PC-9 (cell line): ENCODE measurements around the gene TMEM127. TPM values are rescaled to one million over a fixed set of nuclear protein-coding genes. Genes with fewer than 3 reads are reported as not detected.

Experiments used
- BruUV-seq: library from RNA; stranded (reverse); fragments of 400-500 nt; replicated peaks from 2 replicates; lab custom pipeline; 2021; lab: Mats Ljungman, UMichigan
- CTCF ChIA-PET: fragments of 300-600 bp; sonication (Branson Sonifier 250); formaldehyde crosslinking; loops from one replicate; lab custom pipeline; 2022; ENCODE audit warnings: antibody characterized with exemption; lab: Charles Lee
- POLR2A ChIA-PET: fragments of 300-600 bp; sonication (Branson Sonifier 250); formaldehyde crosslinking; loops from one replicate; lab custom pipeline; 2022; ENCODE audit warnings: antibody characterized with exemption; ENCODE audit not compliant: unreplicated experiment; lab: Charles Lee
- DNase-seq, 2 experiments: peaks; one replicate each; pipeline versions ENCODE4 v3.0.0 to v3.0.0-alpha.2; 2015 to 2022; ENCODE audit warnings: mixed read lengths in 1 of 2
- H2AFZ ChIP-seq: fragments of 200-600 bp; sonication (generic); 2 replicates; pipeline ENCODE4 v1.8.1; 2017; ENCODE audit warnings: antibody characterized with exemption
- H3F3A ChIP-seq: fragments of 200-600 bp; sonication (generic); 2 replicates; pipeline ENCODE4 v1.8.1; 2017; ENCODE audit warnings: antibody characterized with exemption, mild to moderate bottlenecking, low read depth; ENCODE audit not compliant: insufficient read depth
- H3K27ac ChIP-seq: fragments of 200-600 bp; sonication (generic); 2 replicates; pipeline ENCODE4 v1.6.1; 2016; ENCODE audit warnings: mixed run types
- H3K27me3 ChIP-seq: fragments of 200-600 bp; sonication (generic); 2 replicates; pipeline ENCODE4 v1.6.1; 2016; ENCODE audit warnings: low read depth, mixed run types; ENCODE audit not compliant: insufficient read depth
- H3K36me3 ChIP-seq: fragments of 200-600 bp; sonication (generic); 2 replicates; pipeline ENCODE4 v1.6.1; 2016; ENCODE audit warnings: low read depth, mixed run types
- H3K4me1 ChIP-seq: fragments of 200-600 bp; sonication (generic); replicated peaks from 2 replicates; pipeline ENCODE4 v1.6.1; 2016; ENCODE audit warnings: mixed run types; ENCODE audit not compliant: insufficient read depth
- H3K4me2 ChIP-seq: fragments of 200-600 bp; sonication (generic); 2 replicates; pipeline ENCODE4 v1.6.1; 2017; ENCODE audit warnings: mixed run types
- H3K4me3 ChIP-seq: fragments of 200-600 bp; sonication (generic); 2 replicates; pipeline ENCODE4 v1.6.1; 2016; ENCODE audit warnings: mixed run types
- H3K79me2 ChIP-seq: fragments of 200-600 bp; sonication (generic); 2 replicates; pipeline ENCODE4 v1.6.1; 2017; ENCODE audit warnings: low read depth, mixed run types
- H3K9me2 ChIP-seq: fragments of 200-600 bp; sonication (generic); 2 replicates; pipeline ENCODE4 v1.8.1; 2017; ENCODE audit warnings: mild to moderate bottlenecking; ENCODE audit not compliant: insufficient read depth
- H3K9me3 ChIP-seq: fragments of 200-600 bp; sonication (generic); 2 replicates; pipeline ENCODE4 v1.8.1; 2016; ENCODE audit warnings: low read depth; ENCODE audit not compliant: insufficient read depth
- H4K20me1 ChIP-seq: fragments of 200-600 bp; sonication (generic); 2 replicates; pipeline ENCODE4 v1.8.1; 2017; ENCODE audit not compliant: insufficient read depth
- EZH2 ChIP-seq: fragments of 200-600 bp; sonication (generic); IDR thresholded peaks from 2 replicates; pipeline ENCODE4 v1.8.0; 2017; ENCODE audit warnings: antibody characterized with exemption, low read depth
- intact Hi-C: fragments of 100-400 bp; cut with micrococcal nuclease; formaldehyde crosslinking; loops from one replicate; pipeline ENCODE4 v1.10.0; 2022; ENCODE audit not compliant: unreplicated experiment
- total RNA-seq: library from RNA; stranded (reverse); gene quantifications from 2 replicates; pipeline ENCODE4 v1.2.3, GENCODE V29; 2021
- TF ChIP-seq, protein P1 (sequence below): fragments of 200-600 bp; sonication (generic); conservative IDR thresholded peaks from 2 replicates; pipeline ENCODE4 v1.6.1; 2017; ENCODE audit warnings: mixed run types, antibody characterized with exemption, mild to moderate bottlenecking, moderate library complexity

Gene TMEM127
- total RNA-seq, 1 experiment from 2014 or later, result 50.3 TPM

DNA sequence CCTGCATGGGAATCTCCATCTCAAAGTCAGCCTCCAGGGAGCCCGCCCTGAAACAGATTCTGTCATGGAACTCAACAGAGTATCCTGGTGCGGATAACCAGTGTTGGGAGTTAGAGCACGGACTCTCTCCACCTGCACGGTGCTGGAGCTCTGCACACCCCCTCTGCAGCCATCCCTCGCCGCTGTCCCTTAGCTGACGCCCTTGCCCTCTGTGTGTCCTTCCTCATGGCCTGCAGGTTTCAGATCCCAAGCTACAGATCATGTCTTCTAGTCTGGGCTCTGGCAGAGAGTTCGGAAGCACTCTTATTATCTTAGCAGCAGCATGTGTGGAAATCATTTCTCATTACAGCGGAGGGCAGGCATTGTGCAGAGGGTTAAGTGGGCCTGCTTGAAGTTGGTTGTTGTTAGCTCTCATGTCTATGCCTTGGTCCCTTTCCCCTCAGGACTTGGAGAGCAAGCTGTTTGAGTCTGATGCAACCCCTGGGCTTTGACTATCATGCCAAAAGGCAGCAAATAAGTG, 26.0 kb downstream of the TMEM127 start:
- Histone ChIP-seq H3K36me3 (no peaks in the 10 kb centered on the region), H3K4me3 (no peak overlapping the region), H3K4me1 (no peaks in the 10 kb centered on the region), H3F3A (peaks cover 12% of the 10 kb centered on the region), H2AFZ (no peak overlapping the region), H3K4me2 (no peak overlapping the region), H3K79me2 (no peaks in the 10 kb centered on the region), H3K27me3 (no peaks in the 10 kb centered on the region), H3K9me3 (no peaks in the 10 kb centered on the region), H4K20me1 (no peaks in the 10 kb centered on the region), H3K27ac (no peak overlapping the region), H3K9me2 (no peaks in the 10 kb centered on the region)
- TF ChIP-seq, protein P1, sequence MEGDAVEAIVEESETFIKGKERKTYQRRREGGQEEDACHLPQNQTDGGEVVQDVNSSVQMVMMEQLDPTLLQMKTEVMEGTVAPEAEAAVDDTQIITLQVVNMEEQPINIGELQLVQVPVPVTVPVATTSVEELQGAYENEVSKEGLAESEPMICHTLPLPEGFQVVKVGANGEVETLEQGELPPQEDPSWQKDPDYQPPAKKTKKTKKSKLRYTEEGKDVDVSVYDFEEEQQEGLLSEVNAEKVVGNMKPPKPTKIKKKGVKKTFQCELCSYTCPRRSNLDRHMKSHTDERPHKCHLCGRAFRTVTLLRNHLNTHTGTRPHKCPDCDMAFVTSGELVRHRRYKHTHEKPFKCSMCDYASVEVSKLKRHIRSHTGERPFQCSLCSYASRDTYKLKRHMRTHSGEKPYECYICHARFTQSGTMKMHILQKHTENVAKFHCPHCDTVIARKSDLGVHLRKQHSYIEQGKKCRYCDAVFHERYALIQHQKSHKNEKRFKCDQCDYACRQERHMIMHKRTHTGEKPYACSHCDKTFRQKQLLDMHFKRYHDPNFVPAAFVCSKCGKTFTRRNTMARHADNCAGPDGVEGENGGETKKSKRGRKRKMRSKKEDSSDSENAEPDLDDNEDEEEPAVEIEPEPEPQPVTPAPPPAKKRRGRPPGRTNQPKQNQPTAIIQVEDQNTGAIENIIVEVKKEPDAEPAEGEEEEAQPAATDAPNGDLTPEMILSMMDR, result no peak
- TF ChIP-seq EZH2, result no peak
- DNase-seq, result no peak
- intact Hi-C loops, result no loop called here
- BruUV-seq, result no TSS peak
- CTCF ChIA-PET, result no interaction called here
- POLR2A ChIA-PET, result interaction anchor here (0.7 kb wide), 1 partner anchor 24 kb away, joined by 9 read pairs; no protein-coding TSS in a partner anchor

DNA sequence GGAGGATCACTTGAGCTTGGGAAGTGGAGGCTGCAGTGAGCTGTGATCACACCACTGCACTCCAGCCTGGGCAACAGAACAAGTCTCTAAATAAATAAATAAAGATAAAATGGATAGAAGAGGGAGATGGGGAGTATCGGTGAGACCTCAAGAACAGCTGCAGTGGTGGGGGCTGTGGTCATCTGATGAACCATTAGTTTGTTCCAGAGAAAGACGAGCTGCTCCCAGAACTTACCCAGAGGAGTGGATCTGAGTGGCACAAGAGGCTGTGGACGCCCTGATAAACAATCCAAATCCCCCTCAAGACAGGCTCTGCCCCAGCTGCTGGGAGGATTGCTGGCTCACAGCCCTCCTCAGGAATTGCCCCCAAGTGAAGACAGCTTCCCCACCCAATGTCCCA, 26.7 kb downstream of the TMEM127 start:
- DNase-seq, result no peak
- CTCF ChIA-PET, result no interaction called here
- intact Hi-C loops, result no loop called here
- Histone ChIP-seq H3K36me3 (no peaks in the 10 kb centered on the region), H3K4me2 (no peak overlapping the region), H3K9me2 (no peaks in the 10 kb centered on the region), H3K4me1 (no peaks in the 10 kb centered on the region), H4K20me1 (no peaks in the 10 kb centered on the region), H3K79me2 (no peaks in the 10 kb centered on the region), H3K27me3 (no peaks in the 10 kb centered on the region), H2AFZ (no peak overlapping the region), H3K4me3 (no peak overlapping the region), H3F3A (peaks cover 12% of the 10 kb centered on the region), H3K27ac (no peak overlapping the region), H3K9me3 (no peaks in the 10 kb centered on the region)
- no peak for TF ChIP-seq EZH2
- TF ChIP-seq, protein P1, result no peak
- POLR2A ChIA-PET, result no interaction called here
- no TSS peak for BruUV-seq

DNA sequence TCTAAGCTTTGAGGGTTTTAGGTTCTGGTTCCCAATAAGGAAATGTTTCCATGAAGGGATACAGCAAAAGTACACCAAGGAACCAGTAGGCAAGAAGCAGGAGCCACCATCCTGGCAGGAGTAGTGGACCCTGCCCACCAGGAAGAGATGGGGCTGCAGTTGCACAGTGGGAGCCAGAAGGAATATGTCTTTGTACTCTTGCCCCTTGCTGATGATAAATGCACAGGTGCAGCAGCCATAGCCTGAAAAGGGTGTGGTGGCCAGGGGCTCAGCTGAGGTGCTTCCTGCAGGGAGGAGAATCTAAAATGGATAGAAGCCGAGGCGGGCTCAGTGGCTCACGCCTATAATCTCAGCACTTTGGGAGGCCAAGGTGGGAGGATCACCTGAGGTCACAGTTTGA, 27.5 kb downstream of the TMEM127 start:
- Histone ChIP-seq H3K4me2 (no peak overlapping the region), H3K4me3 (no peak overlapping the region), H3K4me1 (no peaks in the 10 kb centered on the region), H3K9me3 (no peaks in the 10 kb centered on the region), H3K27ac (no peak overlapping the region), H4K20me1 (no peaks in the 10 kb centered on the region), H3K9me2 (no peaks in the 10 kb centered on the region), H3K27me3 (no peaks in the 10 kb centered on the region), H3K36me3 (no peaks in the 10 kb centered on the region), H3F3A (peaks cover 12% of the 10 kb centered on the region), H3K79me2 (no peaks in the 10 kb centered on the region), H2AFZ (no peak overlapping the region)
- CTCF ChIA-PET, result no interaction called here
- intact Hi-C loops, result no loop called here
- TF ChIP-seq, protein P1, result no peak
- TF ChIP-seq EZH2, result no peak
- no peak for DNase-seq
- no TSS peak for BruUV-seq
- POLR2A ChIA-PET, result no interaction called here
